PC-9 (cell line): Measurements from ENCODE around the gene RAP2A. TPM values are rescaled to one million over a fixed set of nuclear protein-coding genes. Genes with fewer than 3 reads are reported as not detected.

Source experiments
- BruUV-seq: library from RNA; stranded (reverse); fragments of 400-500 nt; replicated peaks from 2 replicates; lab custom pipeline; 2021; lab: Mats Ljungman, UMichigan
- CTCF ChIA-PET: fragments of 300-600 bp; sonication (Branson Sonifier 250); formaldehyde crosslinking; loops from one replicate; lab custom pipeline; 2022; ENCODE audit warnings: antibody characterized with exemption; lab: Charles Lee
- POLR2A ChIA-PET: fragments of 300-600 bp; sonication (Branson Sonifier 250); formaldehyde crosslinking; loops from one replicate; lab custom pipeline; 2022; ENCODE audit warnings: antibody characterized with exemption; ENCODE audit not compliant: unreplicated experiment; lab: Charles Lee
- DNase-seq, 2 experiments: peaks; one replicate each; pipeline versions ENCODE4 v3.0.0 to v3.0.0-alpha.2; 2015 to 2022; ENCODE audit warnings: mixed read lengths in 1 of 2
- H2AFZ ChIP-seq: fragments of 200-600 bp; sonication (generic); 2 replicates; pipeline ENCODE4 v1.8.1; 2017; ENCODE audit warnings: antibody characterized with exemption
- H3F3A ChIP-seq: fragments of 200-600 bp; sonication (generic); 2 replicates; pipeline ENCODE4 v1.8.1; 2017; ENCODE audit warnings: antibody characterized with exemption, mild to moderate bottlenecking, low read depth; ENCODE audit not compliant: insufficient read depth
- H3K27ac ChIP-seq: fragments of 200-600 bp; sonication (generic); 2 replicates; pipeline ENCODE4 v1.6.1; 2016; ENCODE audit warnings: mixed run types
- H3K27me3 ChIP-seq: fragments of 200-600 bp; sonication (generic); 2 replicates; pipeline ENCODE4 v1.6.1; 2016; ENCODE audit warnings: low read depth, mixed run types; ENCODE audit not compliant: insufficient read depth
- H3K36me3 ChIP-seq: fragments of 200-600 bp; sonication (generic); 2 replicates; pipeline ENCODE4 v1.6.1; 2016; ENCODE audit warnings: low read depth, mixed run types
- H3K4me1 ChIP-seq: fragments of 200-600 bp; sonication (generic); replicated peaks from 2 replicates; pipeline ENCODE4 v1.6.1; 2016; ENCODE audit warnings: mixed run types; ENCODE audit not compliant: insufficient read depth
- H3K4me2 ChIP-seq: fragments of 200-600 bp; sonication (generic); 2 replicates; pipeline ENCODE4 v1.6.1; 2017; ENCODE audit warnings: mixed run types
- H3K4me3 ChIP-seq: fragments of 200-600 bp; sonication (generic); 2 replicates; pipeline ENCODE4 v1.6.1; 2016; ENCODE audit warnings: mixed run types
- H3K79me2 ChIP-seq: fragments of 200-600 bp; sonication (generic); 2 replicates; pipeline ENCODE4 v1.6.1; 2017; ENCODE audit warnings: low read depth, mixed run types
- H3K9me2 ChIP-seq: fragments of 200-600 bp; sonication (generic); 2 replicates; pipeline ENCODE4 v1.8.1; 2017; ENCODE audit warnings: mild to moderate bottlenecking; ENCODE audit not compliant: insufficient read depth
- H3K9me3 ChIP-seq: fragments of 200-600 bp; sonication (generic); 2 replicates; pipeline ENCODE4 v1.8.1; 2016; ENCODE audit warnings: low read depth; ENCODE audit not compliant: insufficient read depth
- H4K20me1 ChIP-seq: fragments of 200-600 bp; sonication (generic); 2 replicates; pipeline ENCODE4 v1.8.1; 2017; ENCODE audit not compliant: insufficient read depth
- EZH2 ChIP-seq: fragments of 200-600 bp; sonication (generic); IDR thresholded peaks from 2 replicates; pipeline ENCODE4 v1.8.0; 2017; ENCODE audit warnings: antibody characterized with exemption, low read depth
- intact Hi-C: fragments of 100-400 bp; cut with micrococcal nuclease; formaldehyde crosslinking; loops from one replicate; pipeline ENCODE4 v1.10.0; 2022; ENCODE audit not compliant: unreplicated experiment
- total RNA-seq: library from RNA; stranded (reverse); gene quantifications from 2 replicates; pipeline ENCODE4 v1.2.3, GENCODE V29; 2021
- TF ChIP-seq, protein P1 (sequence below): fragments of 200-600 bp; sonication (generic); conservative IDR thresholded peaks from 2 replicates; pipeline ENCODE4 v1.6.1; 2017; ENCODE audit warnings: mixed run types, antibody characterized with exemption, mild to moderate bottlenecking, moderate library complexity

The RAP2A gene
- total RNA-seq, 1 experiment from 2014 or later: 21.5 TPM

GRCh38 chr13:97413694-97414093, 20.3 kb upstream of the RAP2A start:
- ChIA-PET CTCF (no interaction called here), POLR2A (no interaction called here)

GRCh38 chr13:97414392-97414791, 19.6 kb upstream of the RAP2A start:
- Histone ChIP-seq H3F3A (no peaks in the 10 kb centered on the region), H3K4me2 (no peak overlapping the region), H3K27ac (no peak overlapping the region), H3K4me3 (no peak overlapping the region), H3K9me3 (no peaks in the 10 kb centered on the region), H4K20me1 (no peaks in the 10 kb centered on the region), H3K27me3 (no peaks in the 10 kb centered on the region), H3K36me3 (no peaks in the 10 kb centered on the region), H3K9me2 (no peaks in the 10 kb centered on the region), H3K4me1 (no peaks in the 10 kb centered on the region), H2AFZ (no peak overlapping the region), H3K79me2 (no peaks in the 10 kb centered on the region)
- BruUV-seq: no TSS peak
- ChIA-PET CTCF (no interaction called here), POLR2A (no interaction called here)
- TF ChIP-seq, protein P1, sequence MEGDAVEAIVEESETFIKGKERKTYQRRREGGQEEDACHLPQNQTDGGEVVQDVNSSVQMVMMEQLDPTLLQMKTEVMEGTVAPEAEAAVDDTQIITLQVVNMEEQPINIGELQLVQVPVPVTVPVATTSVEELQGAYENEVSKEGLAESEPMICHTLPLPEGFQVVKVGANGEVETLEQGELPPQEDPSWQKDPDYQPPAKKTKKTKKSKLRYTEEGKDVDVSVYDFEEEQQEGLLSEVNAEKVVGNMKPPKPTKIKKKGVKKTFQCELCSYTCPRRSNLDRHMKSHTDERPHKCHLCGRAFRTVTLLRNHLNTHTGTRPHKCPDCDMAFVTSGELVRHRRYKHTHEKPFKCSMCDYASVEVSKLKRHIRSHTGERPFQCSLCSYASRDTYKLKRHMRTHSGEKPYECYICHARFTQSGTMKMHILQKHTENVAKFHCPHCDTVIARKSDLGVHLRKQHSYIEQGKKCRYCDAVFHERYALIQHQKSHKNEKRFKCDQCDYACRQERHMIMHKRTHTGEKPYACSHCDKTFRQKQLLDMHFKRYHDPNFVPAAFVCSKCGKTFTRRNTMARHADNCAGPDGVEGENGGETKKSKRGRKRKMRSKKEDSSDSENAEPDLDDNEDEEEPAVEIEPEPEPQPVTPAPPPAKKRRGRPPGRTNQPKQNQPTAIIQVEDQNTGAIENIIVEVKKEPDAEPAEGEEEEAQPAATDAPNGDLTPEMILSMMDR: no peak
- TF ChIP-seq EZH2: no peak
- intact Hi-C loops: no loop called here
- no peak for DNase-seq

More at GRCh38 chr13:97413694-97414093, 20.3 kb upstream of the RAP2A start:
- Histone ChIP-seq H3K9me3 (no peaks in the 10 kb centered on the region), H3K4me1 (no peaks in the 10 kb centered on the region), H3K27me3 (no peaks in the 10 kb centered on the region), H3K79me2 (no peaks in the 10 kb centered on the region), H3K4me2 (no peak overlapping the region), H4K20me1 (no peaks in the 10 kb centered on the region), H3K27ac (no peak overlapping the region), H3K9me2 (no peaks in the 10 kb centered on the region), H3F3A (no peaks in the 10 kb centered on the region), H3K36me3 (no peaks in the 10 kb centered on the region), H2AFZ (no peak overlapping the region), H3K4me3 (no peak overlapping the region)
- DNase-seq: no peak
- BruUV-seq: no TSS peak
- TF ChIP-seq, protein P1: no peak
- TF ChIP-seq EZH2: no peak
- intact Hi-C loops: no loop called here

GRCh38 chr13:97417698-97418097, 16.3 kb upstream of the RAP2A start:
- no peak overlapping the region for H3K4me2 ChIP-seq
- no peaks in the 10 kb centered on the region for H3K36me3 ChIP-seq
- H3K9me2 ChIP-seq: no peaks in the 10 kb centered on the region
- no peak overlapping the region for H3K4me3 ChIP-seq
- H3K27me3 ChIP-seq: no peaks in the 10 kb centered on the region
- CTCF ChIA-PET: no interaction called here
- TF ChIP-seq, protein P1: no peak
- no peak for TF ChIP-seq EZH2
- H3K79me2 ChIP-seq: no peaks in the 10 kb centered on the region
- H3F3A ChIP-seq: no peaks in the 10 kb centered on the region
- BruUV-seq: no TSS peak
- intact Hi-C loops: no loop called here
- no peak overlapping the region for H3K27ac ChIP-seq
- no peaks in the 10 kb centered on the region for H3K4me1 ChIP-seq
- H3K9me3 ChIP-seq: no peaks in the 10 kb centered on the region
- no peaks in the 10 kb centered on the region for H4K20me1 ChIP-seq
- H2AFZ ChIP-seq: no peak overlapping the region
- no peak for DNase-seq
- POLR2A ChIA-PET: no interaction called here
